DND-41 (cell line): ENCODE data around the gene NGFR.

Source experiments
- ATAC-seq: fragments of 200-7000 bp; cut with Tn5 transposase; 3 replicates; pipeline ENCODE4 v1.9.1; 2021; ENCODE audit warnings: low read depth; ENCODE audit not compliant: insufficient read depth
- DNase-seq: peaks from one replicate; pipeline ENCODE4 v3.0.0-alpha.2; 2020
- H2AFZ ChIP-seq: 2 replicates; pipeline ENCODE4 v1.6.0; 2012; ENCODE audit warnings: low read depth, low read length
- H3K27ac ChIP-seq: 2 replicates; pipeline ENCODE4 v1.5.1; 2012; ENCODE audit warnings: low read length, inconsistent platforms
- H3K27me3 ChIP-seq: fragments of 200-600 bp; sonication (generic); 2 replicates; pipeline ENCODE4 v1.6.0; 2012; ENCODE audit warnings: low read length, mild to moderate bottlenecking, inconsistent platforms; ENCODE audit not compliant: insufficient read depth, poor library complexity
- H3K36me3 ChIP-seq: 2 replicates; pipeline ENCODE4 v1.5.1; 2012; ENCODE audit warnings: low read length, inconsistent platforms; ENCODE audit not compliant: insufficient read depth
- H3K4me1 ChIP-seq: 2 replicates; pipeline ENCODE4 v1.5.1; 2012; ENCODE audit warnings: mild to moderate bottlenecking, low read length; ENCODE audit not compliant: insufficient read depth
- H3K4me2 ChIP-seq: 2 replicates; pipeline ENCODE4 v1.6.0; 2012; ENCODE audit warnings: mild to moderate bottlenecking, moderate library complexity, low read length, inconsistent platforms; ENCODE audit not compliant: insufficient read depth
- H3K4me3 ChIP-seq, 2 experiments: fragments of 200-600 bp in 1 of 2; shearing (Covaris generic) in 1 of 2; 2 replicates each; pipeline ENCODE4 v1.5.1; 2012 to 2016; ENCODE audit warnings: inconsistent platforms in 2 of 2, low read length in 2 of 2, mild to moderate bottlenecking in 2 of 2, low read depth in 1 of 2, moderate library complexity in 1 of 2
- H3K79me2 ChIP-seq: 2 replicates; pipeline ENCODE4 v1.6.0; 2012; ENCODE audit warnings: low read length, inconsistent platforms; ENCODE audit not compliant: insufficient read depth
- H3K9ac ChIP-seq: 2 replicates; pipeline ENCODE4 v1.6.0; 2012; ENCODE audit warnings: low read depth, mild to moderate bottlenecking, inconsistent platforms, low read length, moderate library complexity
- H3K9me3 ChIP-seq: 2 replicates; pipeline ENCODE4 v1.5.1; 2012; ENCODE audit warnings: low read length, moderate library complexity, mild to moderate bottlenecking, inconsistent platforms; ENCODE audit not compliant: insufficient read depth, severe bottlenecking
- H4K20me1 ChIP-seq: 2 replicates; pipeline ENCODE4 v1.6.0; 2012; ENCODE audit warnings: low read length; ENCODE audit not compliant: insufficient read depth
- CTCF ChIP-seq: IDR thresholded peaks from 2 replicates; pipeline ENCODE4 v1.5.1; 2012; ENCODE audit warnings: borderline replicate concordance, low read length, moderate library complexity, mild to moderate bottlenecking; ENCODE audit not compliant: poor library complexity, severe bottlenecking; ENCODE audit errors: extremely low read depth
- EZH2 ChIP-seq: IDR thresholded peaks from 3 replicates; pipeline ENCODE4 v1.6.1; 2012; ENCODE audit warnings: borderline replicate concordance, low read depth, mild to moderate bottlenecking, moderate library complexity, low read length, inconsistent platforms; ENCODE audit not compliant: severe bottlenecking

NGFR gene

GRCh38 chr17:49552070-49552751, 57.1 kb downstream of the NGFR start:
- no peak overlapping the region for H3K4me3 ChIP-seq

GRCh38 chr17:49553676-49554335, 58.7 kb downstream of the NGFR start:
- Histone ChIP-seq H3K9me3 (no peaks in the 10 kb centered on the region), H3K27me3 (no peaks in the 10 kb centered on the region), H3K4me3 (no peak overlapping the region), H3K36me3 (no peaks in the 10 kb centered on the region), H3K27ac (no peak overlapping the region), H3K79me2 (no peaks in the 10 kb centered on the region), H3K9ac (no peak overlapping the region), H3K4me1 (peaks cover 7% of the 10 kb centered on the region), H2AFZ (no peak overlapping the region), H4K20me1 (no peaks in the 10 kb centered on the region), H3K4me2 (no peak overlapping the region)
- TF ChIP-seq CTCF, result no peak
- TF ChIP-seq EZH2, result no peak
- ATAC-seq (no peak), DNase-seq (no peak)

More at GRCh38 chr17:49552070-49552751, 57.1 kb downstream of the NGFR start:
- DNase-seq (no peak), ATAC-seq (no peak)
- no peak overlapping the region for H3K4me2 ChIP-seq
- no peak overlapping the region for H3K9ac ChIP-seq
- H4K20me1 ChIP-seq, result no peaks in the 10 kb centered on the region
- H2AFZ ChIP-seq, result no peak overlapping the region
- TF ChIP-seq EZH2, result no peak
- no peak for TF ChIP-seq CTCF
- H3K27me3 ChIP-seq, result no peaks in the 10 kb centered on the region
- H3K9me3 ChIP-seq, result no peaks in the 10 kb centered on the region
- H3K4me1 ChIP-seq, result peaks cover 7% of the 10 kb centered on the region
- no peaks in the 10 kb centered on the region for H3K79me2 ChIP-seq
- no peak overlapping the region for H3K27ac ChIP-seq
- H3K36me3 ChIP-seq, result no peaks in the 10 kb centered on the region

GRCh38 chr17:49554694-49555494, 59.8 kb downstream of the NGFR start:
- H3K27me3 ChIP-seq, result no peaks in the 10 kb centered on the region
- H3K27ac ChIP-seq, result no peak overlapping the region
- no peak overlapping the region for H3K4me3 ChIP-seq
- no peak overlapping the region for H3K9ac ChIP-seq
- no peaks in the 10 kb centered on the region for H3K9me3 ChIP-seq
- H3K36me3 ChIP-seq, result no peaks in the 10 kb centered on the region
- H3K4me2 ChIP-seq, result no peak overlapping the region
- TF ChIP-seq EZH2 (no peak), CTCF (no peak)
- H4K20me1 ChIP-seq, result no peaks in the 10 kb centered on the region
- no peak for ATAC-seq
- DNase-seq, result no peak
- H3K4me1 ChIP-seq, result peaks cover 7% of the 10 kb centered on the region
- H2AFZ ChIP-seq, result no peak overlapping the region
- H3K79me2 ChIP-seq, result no peaks in the 10 kb centered on the region
